ENCODE data around the gene KRT23. TPM values are rescaled to one million over a fixed set of nuclear protein-coding genes. Genes with fewer than 3 reads are reported as not detected.

The KRT23 gene
- polyA plus RNA-seq, 4 donors, result 0.57 to 2.3 (median 1.6) TPM

DNA sequence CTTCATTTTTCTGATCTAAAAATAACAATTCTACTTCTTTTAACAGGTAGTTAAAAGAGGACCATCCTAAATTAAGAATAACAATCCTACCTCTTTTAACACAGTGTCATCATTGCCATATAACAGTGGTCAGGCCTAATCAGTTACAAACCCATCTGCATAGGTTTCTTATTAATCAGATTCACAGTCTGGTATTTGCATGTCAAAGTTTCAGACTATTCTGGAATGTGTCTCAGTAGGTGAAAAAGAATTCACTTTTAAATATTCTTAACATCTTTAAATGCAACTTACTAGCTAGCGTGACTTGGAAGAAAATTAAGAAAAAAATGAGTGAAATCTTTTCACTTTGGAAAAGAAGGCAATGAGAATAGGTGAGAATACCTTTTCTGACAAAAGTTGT, 63.6 kb downstream of the KRT23 start:
- no peak for DNase-seq (ENCODE audit: low read depth in 4 of 4, low spot score in 2 of 4)

DNA sequence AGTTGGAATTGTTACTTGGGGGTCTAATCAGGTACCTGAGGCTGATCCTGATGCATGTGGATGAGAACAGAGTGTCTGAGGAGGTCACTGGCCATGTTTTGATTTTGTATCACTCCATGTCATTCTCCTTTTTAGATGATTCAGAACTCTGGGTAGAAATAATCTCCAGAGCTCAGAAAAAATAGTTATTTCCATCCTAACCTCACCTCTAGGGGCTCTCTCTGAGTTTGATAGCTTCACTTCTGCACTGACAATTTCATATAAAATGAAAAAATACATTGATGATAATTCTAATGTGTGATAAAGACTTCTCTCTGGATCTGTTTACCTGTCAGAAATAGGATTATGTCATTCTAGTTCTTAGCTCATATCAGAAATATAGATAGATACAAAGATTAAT, 64.2 kb downstream of the KRT23 start:
- no peak for DNase-seq (ENCODE audit: low read depth in 4 of 4, low spot score in 2 of 4)

Other genes starting within 250 kb of the KRT23 start
- gene KRT24, start 233.9 kb downstream of the KRT23 start, polyA plus RNA-seq (ENCODE audit: insufficient read length in 4 of 4), result not detected
- gene KRT25, start 182.3 kb downstream of the KRT23 start, polyA plus RNA-seq (ENCODE audit: insufficient read length in 4 of 4), result not detected
- gene KRT26, start 165.4 kb downstream of the KRT23 start, polyA plus RNA-seq (ENCODE audit: insufficient read length in 4 of 4), result not detected
- gene KRT27, start 155.1 kb downstream of the KRT23 start, polyA plus RNA-seq (ENCODE audit: insufficient read length in 4 of 4), result not detected
- gene KRT28, start 137.7 kb downstream of the KRT23 start, polyA plus RNA-seq (ENCODE audit: insufficient read length in 4 of 4), result not detected
- gene KRT10, start 115.0 kb downstream of the KRT23 start, polyA plus RNA-seq (ENCODE audit: insufficient read length in 4 of 4), result 10 to 100 TPM; 41.1 to 72.4 (median 42.9) TPM
- under 1 TPM in 1 of 4 donors, not detected in 3; 0.28 TPM for gene KRT12, start 70.4 kb downstream of the KRT23 start, polyA plus RNA-seq (ENCODE audit: insufficient read length in 4 of 4)
- under 1 TPM in 2 of 4 donors, not detected in 2; 0.20 to 0.24 TPM for gene KRT20, start 52.4 kb downstream of the KRT23 start, polyA plus RNA-seq (ENCODE audit: insufficient read length in 4 of 4)
- gene KRT39, start 29.3 kb upstream of the KRT23 start, polyA plus RNA-seq (ENCODE audit: insufficient read length in 4 of 4), result under 1 TPM in 1 of 4 donors, not detected in 3; 0.09 TPM
- under 1 TPM in 1 of 4 donors, not detected in 3; 0.08 TPM for gene KRT40, start 46.7 kb upstream of the KRT23 start, polyA plus RNA-seq (ENCODE audit: insufficient read length in 4 of 4)
- gene KRTAP3-3, start 56.5 kb upstream of the KRT23 start, polyA plus RNA-seq (ENCODE audit: insufficient read length in 4 of 4), result not detected
- not detected for gene KRTAP3-2, start 62.3 kb upstream of the KRT23 start, polyA plus RNA-seq (ENCODE audit: insufficient read length in 4 of 4)
- gene KRTAP3-1, start 71.5 kb upstream of the KRT23 start, polyA plus RNA-seq (ENCODE audit: insufficient read length in 4 of 4), result not detected
- gene KRTAP1-5, start 89.6 kb upstream of the KRT23 start, polyA plus RNA-seq (ENCODE audit: insufficient read length in 4 of 4), result not detected
- not detected for gene KRTAP1-4, start 92.5 kb upstream of the KRT23 start, polyA plus RNA-seq (ENCODE audit: insufficient read length in 4 of 4)
- not detected for gene KRTAP1-3, start 97.2 kb upstream of the KRT23 start, polyA plus RNA-seq (ENCODE audit: insufficient read length in 4 of 4)
- not detected for gene KRTAP1-1, start 103.8 kb upstream of the KRT23 start, polyA plus RNA-seq (ENCODE audit: insufficient read length in 4 of 4)
- not detected for gene KRTAP2-1, start 109.7 kb upstream of the KRT23 start, polyA plus RNA-seq (ENCODE audit: insufficient read length in 4 of 4)
- not detected for gene KRTAP2-2, start 117.6 kb upstream of the KRT23 start, polyA plus RNA-seq (ENCODE audit: insufficient read length in 4 of 4)
- not detected for gene KRTAP2-3, start 122.5 kb upstream of the KRT23 start, polyA plus RNA-seq (ENCODE audit: insufficient read length in 4 of 4)
- not detected for gene KRTAP2-4, start 128.2 kb upstream of the KRT23 start, polyA plus RNA-seq (ENCODE audit: insufficient read length in 4 of 4)
- not detected for gene KRTAP4-7, start 146.5 kb upstream of the KRT23 start, polyA plus RNA-seq (ENCODE audit: insufficient read length in 4 of 4)
- gene KRTAP4-8, start 160.5 kb upstream of the KRT23 start, polyA plus RNA-seq (ENCODE audit: insufficient read length in 4 of 4), result not detected
- gene KRTAP4-16, start 164.6 kb upstream of the KRT23 start, polyA plus RNA-seq (ENCODE audit: insufficient read length in 4 of 4), result not detected
- gene KRTAP4-9, start 167.7 kb upstream of the KRT23 start, polyA plus RNA-seq (ENCODE audit: insufficient read length in 4 of 4), result not detected
- gene KRTAP4-11, start 180.7 kb upstream of the KRT23 start, polyA plus RNA-seq (ENCODE audit: insufficient read length in 4 of 4), result not detected
- not detected for gene KRTAP4-12, start 186.5 kb upstream of the KRT23 start, polyA plus RNA-seq (ENCODE audit: insufficient read length in 4 of 4)
- not detected for gene KRTAP4-6, start 202.9 kb upstream of the KRT23 start, polyA plus RNA-seq (ENCODE audit: insufficient read length in 4 of 4)
- not detected for gene KRTAP4-5, start 212.2 kb upstream of the KRT23 start, polyA plus RNA-seq (ENCODE audit: insufficient read length in 4 of 4)
- not detected for gene KRTAP4-4, start 223.1 kb upstream of the KRT23 start, polyA plus RNA-seq (ENCODE audit: insufficient read length in 4 of 4)
- gene KRTAP4-3, start 230.6 kb upstream of the KRT23 start, polyA plus RNA-seq (ENCODE audit: insufficient read length in 4 of 4), result not detected
- not detected for gene KRTAP4-2, start 240.6 kb upstream of the KRT23 start, polyA plus RNA-seq (ENCODE audit: insufficient read length in 4 of 4)
- gene KRTAP4-1, start 247.3 kb upstream of the KRT23 start, polyA plus RNA-seq (ENCODE audit: insufficient read length in 4 of 4), result not detected